Measurements from ENCODE around the gene CCT8. TPM values are rescaled to one million over a fixed set of nuclear protein-coding genes. Genes with fewer than 3 reads are reported as not detected.

Gene CCT8, protein sequence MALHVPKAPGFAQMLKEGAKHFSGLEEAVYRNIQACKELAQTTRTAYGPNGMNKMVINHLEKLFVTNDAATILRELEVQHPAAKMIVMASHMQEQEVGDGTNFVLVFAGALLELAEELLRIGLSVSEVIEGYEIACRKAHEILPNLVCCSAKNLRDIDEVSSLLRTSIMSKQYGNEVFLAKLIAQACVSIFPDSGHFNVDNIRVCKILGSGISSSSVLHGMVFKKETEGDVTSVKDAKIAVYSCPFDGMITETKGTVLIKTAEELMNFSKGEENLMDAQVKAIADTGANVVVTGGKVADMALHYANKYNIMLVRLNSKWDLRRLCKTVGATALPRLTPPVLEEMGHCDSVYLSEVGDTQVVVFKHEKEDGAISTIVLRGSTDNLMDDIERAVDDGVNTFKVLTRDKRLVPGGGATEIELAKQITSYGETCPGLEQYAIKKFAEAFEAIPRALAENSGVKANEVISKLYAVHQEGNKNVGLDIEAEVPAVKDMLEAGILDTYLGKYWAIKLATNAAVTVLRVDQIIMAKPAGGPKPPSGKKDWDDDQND
- 116 TPM for total RNA-seq
- long read RNA-seq, transcript CCT8-204 (15 exons, 1,872 nt), result minor isoform, 5 of 672 reads
- long read RNA-seq, transcript CCT8-201 (15 exons, 2,005 nt), result major isoform, 584 of 672 reads
- long read RNA-seq, partial matches to known transcripts, result 33 of 672 reads
- long read RNA-seq, other reads (novel, unspliced or antisense), result 49 of 672 reads

DNA sequence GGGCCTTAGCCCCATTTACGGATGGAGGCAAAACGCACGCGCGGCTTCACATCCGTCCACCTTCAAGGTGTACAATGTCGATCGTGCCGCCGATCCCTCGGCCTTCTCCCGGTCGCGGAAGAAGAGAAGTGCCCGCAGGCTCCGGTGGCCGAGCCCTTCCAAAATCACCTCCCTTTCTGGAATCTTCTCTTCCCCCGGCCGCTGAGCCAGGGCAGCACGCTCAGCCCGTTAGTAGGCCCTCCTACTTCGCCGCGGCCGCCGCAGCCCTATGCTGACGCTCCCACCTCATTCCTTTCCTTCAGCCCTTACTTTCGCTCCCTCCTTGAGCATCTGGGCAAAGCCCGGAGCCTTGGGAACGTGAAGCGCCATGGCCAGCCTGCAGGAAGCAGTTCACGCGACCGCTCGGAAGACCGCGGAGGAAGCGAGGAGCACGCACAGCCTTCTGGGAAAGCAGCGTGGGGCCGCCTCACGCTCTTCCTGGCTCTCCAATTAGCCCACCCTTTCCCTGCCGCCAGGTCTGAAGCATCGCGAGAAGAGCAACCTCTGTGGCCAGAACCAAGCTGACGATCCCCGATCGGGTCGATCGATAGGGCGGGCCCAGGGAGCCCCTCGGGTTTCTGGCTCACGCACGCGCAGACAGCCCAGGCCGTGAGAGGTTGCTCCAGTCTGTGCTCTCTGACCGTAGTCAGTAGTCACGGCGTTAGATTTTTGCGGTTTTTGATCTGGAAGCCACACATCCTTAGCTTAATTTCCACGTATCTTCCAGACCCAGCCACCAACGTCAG lies at the start of gene CCT8:
CCT8 (minus strand) TSS at position 427 of the 785 bp plus-strand sequence; CDS start at position 369, 58 bp downstream.
- DNase-seq (ENCODE audit: low spot score), result peak; percentile 99

DNA sequence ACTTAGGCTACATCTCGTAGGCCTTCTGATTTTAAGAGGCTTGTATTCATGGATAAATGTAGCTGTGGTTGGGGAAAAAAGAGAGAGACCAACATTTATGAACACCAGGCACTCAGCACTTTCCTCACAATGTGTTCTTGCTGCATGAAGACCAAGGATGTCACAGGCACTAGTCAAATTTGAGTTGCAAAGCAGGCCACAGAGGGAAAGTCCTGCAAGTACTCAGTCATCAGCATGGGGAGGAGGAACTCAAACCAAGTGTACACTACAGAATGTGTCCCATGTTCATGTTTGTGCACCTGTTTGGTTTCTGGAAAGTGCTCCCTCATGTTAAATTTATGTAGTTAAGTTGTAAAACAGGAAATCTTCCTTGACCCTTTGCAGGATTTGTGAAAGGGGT lies 48.3 kb upstream of the CCT8 start:
- DNase-seq (ENCODE audit: low spot score), result no peak

DNA sequence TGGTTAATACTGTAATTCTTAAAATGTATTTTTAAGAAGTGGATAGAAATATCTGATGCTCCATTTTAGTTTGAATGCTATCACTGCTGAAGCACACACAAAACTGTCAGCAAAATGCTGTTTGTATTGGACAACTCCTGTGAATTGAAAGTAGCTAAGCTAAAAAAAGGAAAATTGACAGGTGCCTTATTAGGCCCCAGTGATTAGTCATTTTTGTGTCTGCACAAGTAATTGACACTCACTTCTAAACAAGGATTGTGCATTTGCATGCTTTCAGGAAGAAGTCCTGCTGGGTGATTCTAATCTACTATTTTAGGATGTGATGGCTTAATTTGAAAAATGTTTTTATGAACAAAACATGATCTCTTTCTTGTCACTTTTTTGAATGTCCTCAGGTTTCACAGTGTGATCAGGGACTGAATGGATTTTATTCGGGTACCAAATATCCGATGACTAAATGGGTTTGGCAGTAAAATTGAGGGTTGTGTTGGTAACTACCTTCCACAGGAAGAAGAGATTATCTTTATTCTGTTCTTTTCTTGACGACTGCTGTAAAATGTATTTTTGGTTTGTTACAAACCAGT lies 44.0 kb upstream of the CCT8 start:
- DNase-seq (ENCODE audit: low spot score), result no peak

DNA sequence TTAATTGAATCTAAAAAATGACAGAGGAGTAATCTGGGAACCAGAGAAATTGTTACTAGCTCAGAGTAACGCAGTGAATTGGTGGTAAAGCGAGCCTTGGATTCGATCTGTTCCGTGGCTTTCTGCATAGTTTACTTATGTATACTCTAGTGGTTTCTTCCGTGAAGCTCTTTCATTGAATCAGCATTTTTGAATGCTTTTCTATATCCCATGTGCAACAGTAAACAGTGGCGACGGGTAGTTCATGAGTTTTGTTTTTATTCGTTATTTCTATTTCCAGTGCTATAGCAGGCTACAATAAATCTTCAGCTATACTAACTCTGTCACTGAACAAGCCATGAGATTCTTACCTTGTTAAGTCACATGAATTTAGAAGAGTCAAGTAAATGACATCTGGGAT lies 42.5 kb upstream of the CCT8 start:
- no peak for DNase-seq (ENCODE audit: low spot score)

DNA sequence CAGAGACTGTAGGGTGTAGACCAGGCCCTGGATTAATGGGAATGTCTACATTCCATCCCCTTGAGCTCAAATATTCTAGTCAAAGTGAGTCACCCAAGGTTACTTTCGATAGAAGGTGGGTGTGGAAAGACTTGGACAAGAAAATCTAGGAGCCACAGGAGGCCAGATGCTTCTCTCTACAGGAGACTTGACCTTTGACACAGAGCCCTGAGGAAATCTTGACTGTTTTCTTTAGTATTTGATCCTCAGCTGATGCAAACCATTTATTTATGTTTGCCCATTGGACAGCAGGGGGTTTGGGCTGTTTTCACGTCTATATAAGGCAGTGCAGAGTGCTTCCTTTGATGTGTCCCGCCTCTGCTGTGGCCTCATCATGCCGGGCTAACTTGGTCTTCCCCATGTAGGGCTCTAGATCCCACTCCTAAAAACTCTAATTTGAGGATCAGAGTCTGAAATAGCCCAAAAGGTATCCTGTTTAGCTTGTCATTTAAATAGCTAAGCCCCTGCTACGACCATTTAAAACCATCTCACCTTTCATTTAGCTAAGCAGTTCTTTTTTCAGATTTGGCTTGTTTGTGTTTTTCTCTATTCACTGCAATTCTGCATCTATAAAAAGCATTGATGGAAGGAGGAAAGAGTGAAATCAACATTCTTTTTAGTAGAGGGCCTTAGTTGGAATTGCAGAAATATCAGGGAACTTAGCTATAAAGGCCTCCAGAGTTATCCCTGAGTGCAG lies 41.5 kb upstream of the CCT8 start:
- no peak for DNase-seq (ENCODE audit: low spot score)

DNA sequence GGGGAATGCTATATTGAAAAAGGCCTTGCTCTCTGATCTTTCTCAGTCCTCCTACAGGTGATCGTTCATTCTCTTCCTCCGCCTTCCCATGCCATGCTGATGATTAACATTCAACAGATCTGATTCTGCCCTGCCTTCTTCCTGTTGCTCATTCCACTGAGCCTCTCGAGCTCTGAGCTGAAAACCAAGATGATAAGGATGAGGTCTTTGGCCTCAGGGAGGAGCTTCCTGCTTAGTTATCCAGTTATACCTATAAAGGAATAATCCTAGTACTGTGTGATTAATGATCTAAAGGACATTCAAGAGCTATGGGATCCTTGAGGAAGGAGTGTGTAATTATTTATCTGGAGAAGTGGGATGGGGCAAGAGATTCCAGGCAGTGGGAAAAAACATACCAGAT lies 31.8 kb upstream of the CCT8 start:
- DNase-seq (ENCODE audit: low spot score), result no peak

DNA sequence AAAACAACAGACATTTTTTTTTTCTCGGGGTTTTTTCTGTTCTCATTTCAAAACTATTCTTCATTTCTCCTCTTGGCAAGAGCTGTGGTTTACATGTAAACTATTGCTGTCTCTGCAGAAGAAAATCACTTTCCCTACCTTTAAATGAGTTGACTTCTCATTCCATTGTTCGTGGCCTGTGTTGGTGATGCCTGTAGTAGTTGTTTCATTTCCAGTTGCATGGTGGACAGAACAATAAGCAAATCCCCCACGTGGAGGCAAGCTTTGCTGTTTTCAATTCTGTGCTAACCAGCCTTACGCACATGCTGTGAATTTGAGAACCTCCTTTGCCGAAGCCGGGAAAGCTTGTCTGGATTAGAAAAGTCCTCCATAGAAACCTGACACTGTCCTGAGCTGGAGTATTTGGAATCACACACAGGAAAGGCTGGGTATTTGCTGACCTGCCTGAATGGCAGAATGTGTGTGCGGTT lies 30.8 kb upstream of the CCT8 start:
- DNase-seq (ENCODE audit: low spot score), result no peak

DNA sequence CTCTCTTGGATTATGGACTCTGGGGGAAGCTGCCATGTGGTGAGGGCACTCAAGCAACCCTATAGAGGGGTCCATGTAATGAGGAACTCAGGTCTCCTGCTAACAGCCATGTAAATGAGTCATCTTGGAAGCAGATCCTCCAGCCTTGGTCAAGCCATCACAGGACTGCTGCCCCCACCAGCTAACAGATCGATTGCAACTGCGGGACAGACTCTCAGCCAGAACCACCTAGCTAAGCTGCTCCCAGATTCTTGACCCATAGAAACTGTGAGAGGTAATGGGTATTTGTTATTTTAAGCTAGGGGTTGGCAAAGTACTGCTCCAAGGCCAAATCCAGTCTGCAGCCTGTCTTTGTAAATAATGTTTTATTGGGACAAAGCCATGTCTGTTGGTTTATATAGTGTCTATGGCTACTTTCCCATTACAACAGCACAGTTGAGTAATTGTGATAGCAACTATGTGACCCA lies 29.4 kb upstream of the CCT8 start:
- no peak for DNase-seq (ENCODE audit: low spot score)

DNA sequence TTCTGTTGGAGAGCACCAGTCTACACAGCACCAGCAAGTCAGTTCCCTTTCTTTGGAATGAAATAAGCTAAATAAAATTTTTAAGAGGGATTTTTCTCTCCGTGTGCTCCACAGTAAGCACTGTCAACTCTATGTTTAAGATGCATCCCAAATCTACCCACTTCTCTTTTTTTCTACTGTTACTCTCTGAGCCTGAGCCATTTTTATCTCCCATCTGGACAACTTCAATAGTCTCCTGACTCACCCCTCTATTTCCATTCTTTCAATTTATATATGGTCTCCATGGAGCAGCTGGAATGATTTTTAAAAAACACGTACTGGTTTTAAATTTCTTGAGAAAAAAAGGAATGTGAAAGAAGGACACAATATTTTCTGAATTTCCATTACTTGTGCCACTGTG lies 24.7 kb upstream of the CCT8 start:
- DNase-seq (ENCODE audit: low spot score), result no peak

DNA sequence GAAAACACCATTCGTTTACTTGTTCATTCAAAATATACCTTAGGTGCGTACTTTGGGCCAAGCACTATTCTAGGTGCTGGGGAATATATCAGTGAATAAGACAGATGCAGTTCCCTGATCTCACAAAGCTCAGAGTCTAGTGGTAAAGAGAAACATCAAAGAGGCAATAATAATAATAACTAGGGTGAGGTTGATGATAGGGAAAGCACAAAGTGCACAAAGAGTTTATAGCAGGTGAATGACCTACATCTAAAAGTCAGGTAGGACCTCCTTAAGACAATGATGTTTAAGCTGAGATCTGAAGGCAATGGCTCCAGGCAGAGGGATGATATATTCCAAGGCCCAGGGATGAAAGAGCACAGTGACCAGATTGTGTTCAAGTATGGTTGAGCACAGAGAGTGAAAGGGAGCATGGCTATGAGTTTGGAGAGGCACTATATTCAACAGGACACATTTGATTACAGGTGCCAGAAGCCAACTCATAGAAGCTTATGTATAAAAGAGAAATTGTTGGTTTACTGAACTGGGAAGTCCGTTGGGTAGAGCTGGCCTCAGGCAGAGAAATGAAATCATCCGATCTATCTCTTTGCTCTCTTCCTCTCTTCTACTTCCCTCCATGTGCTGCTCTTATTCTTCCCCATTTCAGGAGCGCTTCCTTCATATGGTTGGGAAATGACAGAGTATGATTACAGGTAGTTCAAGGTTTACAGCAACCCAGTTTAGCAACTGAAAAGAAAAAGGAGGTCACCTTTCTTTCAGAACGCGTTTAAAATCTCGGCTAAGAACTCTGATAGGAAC lies 23.0 kb upstream of the CCT8 start:
- no peak for DNase-seq (ENCODE audit: low spot score)

DNA sequence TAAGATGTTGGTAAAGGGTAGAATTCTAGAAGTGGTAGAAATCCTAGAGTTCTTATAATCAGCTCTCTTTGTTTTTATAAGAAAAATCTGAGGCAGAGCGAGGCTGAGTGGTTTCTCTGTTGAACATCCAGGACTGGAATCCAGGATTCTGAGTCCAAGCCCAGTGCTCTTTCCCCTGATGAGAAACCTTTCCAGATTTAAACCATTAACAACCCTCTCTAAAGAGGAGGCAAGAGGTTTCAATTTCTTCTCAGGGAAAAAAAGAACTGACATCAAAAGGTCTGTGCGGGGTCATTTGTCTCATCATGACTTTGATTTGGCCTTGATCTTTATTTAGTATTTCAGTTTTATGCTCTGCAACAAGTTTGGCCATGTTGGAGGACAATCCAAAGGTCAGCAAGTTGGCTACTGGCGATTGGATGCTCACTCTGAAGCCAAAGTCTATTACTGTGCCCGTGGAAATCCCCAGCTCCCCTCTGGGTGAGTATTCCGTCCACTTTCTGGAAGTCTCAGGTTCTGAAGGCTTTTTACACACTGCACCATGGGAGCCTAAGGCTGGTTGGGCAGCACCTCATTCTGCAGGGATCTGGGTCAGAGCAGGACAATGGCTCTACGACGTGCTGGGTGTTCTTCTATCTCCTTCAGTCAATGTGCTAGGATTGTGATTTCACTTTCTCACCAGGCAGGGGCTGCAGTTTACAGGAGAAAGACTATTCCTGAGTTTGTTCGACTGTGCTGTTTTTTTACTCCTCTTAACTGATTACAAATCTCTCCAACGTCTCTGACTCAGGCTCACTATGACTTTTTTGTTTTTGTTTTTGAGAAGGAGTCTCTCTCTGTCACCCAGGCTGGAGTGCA lies 18.9 kb upstream of the CCT8 start:
- no peak for DNase-seq (ENCODE audit: low spot score)

DNA sequence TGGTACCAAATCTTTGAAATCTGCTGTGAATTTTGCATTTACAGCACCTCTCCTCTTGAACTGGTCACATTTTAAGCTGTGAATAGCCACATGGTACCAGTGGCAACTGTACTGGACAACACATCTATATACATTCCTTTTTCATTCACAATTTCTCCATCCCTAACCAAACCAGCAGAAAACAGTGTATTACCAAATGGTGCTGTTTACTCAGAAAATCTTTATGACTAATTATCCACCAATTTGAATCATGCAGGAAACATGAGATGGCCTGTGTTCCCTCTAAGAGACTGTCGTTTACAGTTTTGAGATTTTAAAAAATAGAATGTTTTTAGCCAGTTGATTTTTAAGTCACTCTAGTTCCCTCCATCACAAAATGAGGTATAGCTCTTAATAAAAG lies 17.6 kb upstream of the CCT8 start:
- DNase-seq (ENCODE audit: low spot score), result no peak

DNA sequence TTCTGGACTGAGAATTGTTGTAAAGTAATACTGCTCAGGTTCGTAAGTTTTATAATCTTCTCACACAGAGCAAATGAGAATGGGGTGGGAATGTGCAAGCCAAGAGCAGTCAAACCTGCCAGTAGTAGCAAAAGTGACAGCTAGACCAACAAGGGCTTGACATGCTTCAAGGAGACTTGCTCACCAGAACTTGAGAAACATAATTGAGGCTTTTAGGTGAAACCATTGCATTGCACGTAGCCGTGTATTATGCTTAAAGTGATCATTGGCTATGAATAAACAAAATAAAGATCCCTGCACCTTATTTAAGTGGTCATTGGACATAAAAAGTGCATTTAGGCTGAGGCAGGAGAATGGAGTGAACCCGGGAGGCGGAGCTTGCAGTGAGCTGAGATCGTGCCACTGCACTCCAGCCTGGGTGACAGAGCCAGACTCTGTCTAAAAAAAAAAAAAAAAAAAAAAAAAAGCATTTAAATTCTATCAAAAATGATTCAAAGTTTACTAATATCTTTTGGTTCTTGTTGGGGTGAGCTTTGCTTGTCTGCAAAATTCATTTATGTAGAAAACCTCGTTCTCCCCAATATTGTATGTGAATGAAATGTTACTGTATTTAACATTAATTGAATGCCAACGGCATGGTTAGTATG lies 11.8 kb upstream of the CCT8 start:
- no peak for DNase-seq (ENCODE audit: low spot score)

DNA sequence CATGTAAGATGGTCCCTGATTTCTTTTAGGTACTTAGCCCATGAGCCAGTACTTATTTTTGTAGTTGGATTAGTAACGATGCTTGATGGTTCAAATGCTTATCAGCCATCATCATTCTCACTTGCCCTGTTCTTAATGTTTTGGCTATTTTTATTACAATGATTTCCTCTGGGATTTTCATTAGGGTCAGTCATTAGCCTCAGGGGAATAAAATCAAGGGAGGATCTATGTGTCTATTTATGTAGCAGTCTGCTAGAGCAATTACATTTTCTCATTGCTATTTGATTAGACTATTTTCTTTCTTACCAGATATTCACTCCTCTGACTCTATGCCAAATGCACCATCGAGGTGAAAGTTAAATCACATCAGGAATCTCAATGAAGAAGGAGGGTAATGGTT lies 10.9 kb upstream of the CCT8 start:
- DNase-seq (ENCODE audit: low spot score), result no peak

DNA sequence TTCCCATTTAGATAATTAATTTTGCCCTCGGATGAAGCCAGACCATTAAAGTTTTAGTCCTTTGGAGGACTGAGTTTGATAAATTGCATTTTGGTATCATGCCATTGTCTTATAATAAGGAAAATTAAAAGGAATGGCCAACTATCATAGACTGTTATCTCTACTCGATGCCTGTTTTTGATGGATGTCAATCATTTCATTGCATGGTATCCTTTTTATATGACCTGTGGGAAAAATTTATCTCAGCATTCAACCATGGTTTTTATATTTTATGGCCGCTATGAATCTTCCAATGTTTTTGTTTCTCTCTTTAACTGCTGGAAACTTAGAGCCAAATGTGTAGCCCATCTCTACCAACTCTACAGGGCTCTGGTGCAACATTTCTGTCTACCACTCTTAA lies 9.9 kb upstream of the CCT8 start:
- DNase-seq (ENCODE audit: low spot score), result no peak

DNA sequence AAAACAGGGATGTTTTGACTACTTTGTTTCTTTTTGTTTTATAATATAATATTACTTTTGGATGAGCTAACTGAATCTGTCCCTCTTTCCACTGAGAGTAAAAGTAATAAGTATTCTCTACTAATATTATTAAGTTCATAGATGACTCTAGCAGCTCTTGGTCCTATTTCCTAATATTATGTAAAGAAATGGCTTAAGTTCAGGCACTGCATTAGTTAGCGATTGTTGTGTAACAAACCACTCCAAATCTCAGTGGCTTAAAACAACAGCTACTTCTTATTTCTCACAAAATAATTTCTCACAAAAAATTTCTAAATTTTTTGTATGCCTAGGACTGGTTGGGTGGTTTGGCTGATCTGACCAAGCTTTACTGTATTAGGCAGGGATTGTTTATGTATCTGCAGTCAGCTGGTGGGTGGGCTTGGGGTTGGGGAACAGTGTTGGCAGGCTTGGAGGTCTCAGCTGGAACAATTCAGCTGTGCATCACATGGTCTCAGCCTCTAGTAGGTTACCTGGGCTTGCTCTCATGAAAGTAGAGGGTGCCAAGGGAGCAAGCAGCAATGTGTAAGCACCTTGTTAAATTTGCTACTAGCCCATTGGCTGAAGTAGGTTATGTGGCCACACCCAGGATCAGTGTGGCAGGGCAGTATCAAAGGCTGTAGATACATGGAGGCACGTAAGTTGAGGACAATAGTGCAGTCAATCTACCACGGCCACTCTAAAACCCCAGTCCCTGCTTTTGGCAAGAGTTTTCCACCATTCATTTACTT lies 8.8 kb upstream of the CCT8 start:
- no peak for DNase-seq (ENCODE audit: low spot score)

DNA sequence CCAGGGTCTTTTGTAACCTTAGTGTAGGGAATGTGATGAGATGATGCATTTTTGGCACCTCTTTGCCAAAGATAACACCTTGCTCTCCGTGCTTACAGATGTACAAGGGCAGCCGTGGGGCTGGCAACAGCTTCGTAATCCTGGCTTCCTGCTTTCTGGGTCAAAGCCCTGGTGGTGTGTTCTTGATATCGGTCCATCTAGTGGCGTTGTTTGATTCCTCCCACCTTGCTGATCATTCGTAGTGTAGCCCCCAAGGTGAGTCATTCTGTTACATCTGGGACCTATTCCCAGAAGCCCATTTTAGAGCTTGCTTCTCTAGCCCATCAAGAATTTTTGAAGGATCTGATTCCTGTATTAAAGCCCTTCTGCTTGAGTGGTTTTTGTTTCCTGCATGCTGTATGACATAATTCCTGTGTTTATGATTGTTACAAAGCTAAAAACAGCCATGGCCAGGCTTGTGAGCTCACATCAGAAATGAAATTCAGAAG lies 7.0 kb upstream of the CCT8 start:
- no peak for DNase-seq (ENCODE audit: low spot score)

All from mesenteric fat pad (tissue), 1 donor.